IMR-90 (cell line): ENCODE results near the gene TMCC1. TPM values are rescaled to one million over a fixed set of nuclear protein-coding genes. Genes with fewer than 3 reads are reported as not detected.

Experiments
- ATAC-seq: fragments of 200-7000 bp; cut with Tn5 transposase; 2 replicates; pipeline ENCODE4 v1.9.1; 2020; ENCODE audit warnings: low read depth, mild to moderate bottlenecking, moderate library complexity
- BruUV-seq: library from RNA; stranded (reverse); fragments of 400-500 nt; replicated peaks from 2 replicates; lab custom pipeline; 2021; lab: Mats Ljungman, UMichigan
- CTCF ChIA-PET: fragments of 300-600 bp; formaldehyde crosslinking; extraction: SDS; loops from one replicate; lab custom pipeline; 2021; ENCODE audit warnings: antibody characterized with exemption; lab: Yijun Ruan, JAX
- POLR2A ChIA-PET: fragments of 300-600 bp; sonication (Branson Sonifier 250); formaldehyde crosslinking; loops from one replicate; lab custom pipeline; 2022; ENCODE audit warnings: antibody characterized with exemption; ENCODE audit not compliant: unreplicated experiment; lab: Charles Lee
- DNase-seq: peaks from one replicate; pipeline ENCODE4 v3.0.0; 2013
- H2AFZ ChIP-seq: replicated peaks from 2 replicates; pipeline ENCODE3; 2013; ENCODE audit warnings: low read length, mild to moderate bottlenecking; ENCODE audit not compliant: poor library complexity
- H2AK5ac ChIP-seq: 2 replicates; pipeline ENCODE4 v1.6.1; 2013; ENCODE audit warnings: low read depth, low read length, inconsistent platforms
- H2AK9ac ChIP-seq: replicated peaks from 2 replicates; pipeline ENCODE3; 2013; ENCODE audit warnings: mild to moderate bottlenecking, low read depth, low read length, moderate library complexity; ENCODE audit not compliant: poor library complexity
- H2BK120ac ChIP-seq: 2 replicates; pipeline ENCODE4 v1.6.1; 2013; ENCODE audit warnings: low read depth, low read length, inconsistent platforms
- H2BK15ac ChIP-seq: 3 replicates; pipeline ENCODE4 v1.6.1; 2013; ENCODE audit warnings: low read depth, low read length, inconsistent platforms
- H2BK20ac ChIP-seq: 2 replicates; pipeline ENCODE4 v1.6.1; 2013; ENCODE audit warnings: low read depth, mild to moderate bottlenecking, inconsistent platforms, low read length, moderate library complexity
- H2BK5ac ChIP-seq: 2 replicates; pipeline ENCODE4 v1.6.1; 2013; ENCODE audit warnings: mild to moderate bottlenecking, low read depth, low read length, inconsistent platforms; ENCODE audit not compliant: poor library complexity, severe bottlenecking
- H3K14ac ChIP-seq: replicated peaks from 2 replicates; pipeline ENCODE4 v1.6.1; 2013; ENCODE audit warnings: low read depth, low read length, inconsistent platforms
- H3K18ac ChIP-seq: 2 replicates; pipeline ENCODE4 v1.6.1; 2013; ENCODE audit warnings: low read depth, low read length, control low read depth
- H3K23ac ChIP-seq: 2 replicates; pipeline ENCODE4 v1.6.1; 2013; ENCODE audit warnings: low read depth, low read length, inconsistent platforms
- H3K27ac ChIP-seq: 2 replicates; pipeline ENCODE4 v1.5.1; 2013; ENCODE audit warnings: mild to moderate bottlenecking, control low read depth, low read length; ENCODE audit not compliant: insufficient read depth
- H3K27me3 ChIP-seq: 2 replicates; pipeline ENCODE4 v1.6.1; 2013; ENCODE audit warnings: low read length; ENCODE audit not compliant: control insufficient read depth, insufficient read depth
- H3K36me3 ChIP-seq: 2 replicates; pipeline ENCODE4 v1.6.1; 2013; ENCODE audit warnings: low read length, mixed read lengths; ENCODE audit not compliant: control insufficient read depth, insufficient read depth
- H3K4ac ChIP-seq: 2 replicates; pipeline ENCODE4 v1.6.1; 2013; ENCODE audit warnings: low read depth, low read length, inconsistent platforms
- H3K4me1 ChIP-seq: 2 replicates; pipeline ENCODE4 v1.6.1; 2013; ENCODE audit warnings: low read length, mixed read lengths; ENCODE audit not compliant: control insufficient read depth, insufficient read depth
- H3K4me2 ChIP-seq: 2 replicates; pipeline ENCODE4 v1.6.1; 2013; ENCODE audit warnings: low read depth, mild to moderate bottlenecking, control low read depth, low read length, moderate library complexity
- H3K4me3 ChIP-seq: 2 replicates; pipeline ENCODE4 v1.5.1; 2013; ENCODE audit warnings: low read depth, mild to moderate bottlenecking, control low read depth, low read length, moderate library complexity; ENCODE audit not compliant: insufficient read depth
- H3K56ac ChIP-seq: 2 replicates; pipeline ENCODE4 v1.6.1; 2013; ENCODE audit warnings: low read length, inconsistent platforms; ENCODE audit not compliant: insufficient read depth; ENCODE audit errors: extremely low read depth
- H3K79me1 ChIP-seq, 2 experiments: 2 replicates each; pipeline ENCODE4 v1.6.1; 2013; ENCODE audit warnings: low read length in 2 of 2, inconsistent platforms in 1 of 2, low read depth in 1 of 2
- H3K9ac ChIP-seq: 2 replicates; pipeline ENCODE4 v1.6.1; 2013; ENCODE audit warnings: low read depth, low read length, control low read depth
- H3K9me1 ChIP-seq: 2 replicates; pipeline ENCODE4 v1.6.1; 2013; ENCODE audit warnings: low read length, inconsistent platforms; ENCODE audit not compliant: insufficient read depth
- H3K9me3 ChIP-seq: 2 replicates; pipeline ENCODE4 v1.6.1; 2013; ENCODE audit warnings: low read length; ENCODE audit not compliant: control insufficient read depth, insufficient read depth
- H4K20me1 ChIP-seq: 2 replicates; pipeline ENCODE4 v1.6.1; 2013; ENCODE audit warnings: low read length, inconsistent platforms; ENCODE audit not compliant: insufficient read depth
- H4K5ac ChIP-seq: 2 replicates; pipeline ENCODE4 v1.6.1; 2013; ENCODE audit warnings: mild to moderate bottlenecking, low read depth, low read length, control low read depth
- H4K8ac ChIP-seq, 2 experiments: 2 replicates each; pipeline ENCODE4 v1.6.1; 2013; ENCODE audit warnings: low read depth in 2 of 2, low read length in 2 of 2, control low read depth in 1 of 2, inconsistent platforms in 1 of 2
- H4K91ac ChIP-seq: 2 replicates; pipeline ENCODE4 v1.6.1; 2013; ENCODE audit warnings: low read depth, low read length, inconsistent platforms; ENCODE audit not compliant: insufficient read depth
- CEBPB ChIP-seq: IDR thresholded peaks from 2 replicates; pipeline ENCODE4 v1.6.1; 2012; ENCODE audit warnings: low read depth, low read length, improper control_type of control experiment
- CTCF ChIP-seq: conservative IDR thresholded peaks from 2 replicates; pipeline ENCODE4 v1.5.1; 2012; ENCODE audit warnings: mild to moderate bottlenecking, low read depth, low read length, improper control_type of control experiment
- MAZ ChIP-seq: IDR thresholded peaks from 2 replicates; pipeline ENCODE4 v1.6.1; 2012; ENCODE audit warnings: low read depth, mild to moderate bottlenecking, low read length, improper control_type of control experiment, moderate library complexity, borderline replicate concordance
- NFE2L2 ChIP-seq: fragments of 150-350 bp; IDR thresholded peaks from 2 replicates; pipeline ENCODE4 v1.6.1; 2016; ENCODE audit warnings: low read depth, mild to moderate bottlenecking, low read length
- POLR2A ChIP-seq: IDR thresholded peaks from 2 replicates; pipeline ENCODE4 v1.6.1; 2012; ENCODE audit warnings: mild to moderate bottlenecking, low read depth, low read length
- RAD21 ChIP-seq: IDR thresholded peaks from 2 replicates; pipeline ENCODE4 v1.6.1; 2012; ENCODE audit warnings: low read length, improper control_type of control experiment
- SMC3 ChIP-seq: fragments of 150-350 bp; IDR thresholded peaks from 2 replicates; pipeline ENCODE4 v1.6.1; 2016; ENCODE audit warnings: low read depth, mild to moderate bottlenecking, antibody characterized with exemption, low read length, moderate library complexity
- WGBS, 2 experiments: methylation state at CpG; one replicate each; pipeline versions ENCODE4 v1.1.5 to v1.1.7; 2013; ENCODE audit warnings: missing lambda C conversion rate in 2 of 2; ENCODE audit not compliant: insufficient read length in 1 of 2; ENCODE audit errors: extremely low coverage in 2 of 2; 5-methylcytosine and 5-hydroxymethylcytosine counted together
- dilution Hi-C: fragments of 300-500 bp; cut with HindIII; formaldehyde crosslinking; loops from one replicate; pipeline ENCODE4 v1.14.3; 2018; ENCODE audit warnings: low sequenced_read_pairs; ENCODE audit not compliant: unreplicated experiment
- in situ Hi-C: fragments of 300-500 bp; cut with MboI; formaldehyde crosslinking; loops from 3 replicates; pipeline ENCODE4 v1.14.3; 2019; ENCODE audit warnings: low sequenced_read_pairs, inconsistent platforms, mixed read lengths
- intact Hi-C: fragments of 100-400 bp; cut with micrococcal nuclease; formaldehyde crosslinking; loops from 2 replicates; pipeline ENCODE4 v1.10.0; 2022
- polyA plus RNA-seq, 3 experiments: library from polyadenylated mRNA; depleted of rRNA; stranded (reverse); fragments of >200 nt; gene quantifications; 2 replicates each; pipeline ENCODE4 v1.2.3, GENCODE V29; 2012; ENCODE audit warnings: low replicate concordance in 1 of 3
- total RNA-seq: library from RNA; depleted of rRNA; stranded (reverse); fragments of >200 nt; gene quantifications from 2 replicates; pipeline ENCODE4 v1.2.3, GENCODE V29; 2012

TMCC1 gene
- total and polyA plus RNA-seq, 2 of the 4 experiments (the other 2 are of a cell fraction): 5.0 to 7.3 TPM

GRCh38 chr3:129627350-129628168 lies 266.0 kb downstream of the TMCC1 start:
- Histone ChIP-seq H3K36me3 (no peaks in the 10 kb centered on the region), H2AK5ac (peak overlapping the region; percentile 89), H3K18ac (peak overlapping the region; percentile 78), H3K27ac (peak overlapping the region; percentile 88), H3K9ac (peak overlapping the region; percentile 71), H3K56ac (peak overlapping the region; percentile 42), H3K4me1 (peaks cover 20% of the 10 kb centered on the region), H3K14ac (peak overlapping the region; percentile 95), H3K4ac (peak overlapping the region; percentile 97), H2AK9ac (peak overlapping the region; percentile 97), H4K8ac (peak overlapping the region; percentile 95), H3K9me1 (peaks cover 11% of the 10 kb centered on the region), H3K79me1 (peaks cover 0 to 8% of the 10 kb centered on the region in 2 experiments; a peak in 1 of 4 replicates), H4K20me1 (no peaks in the 10 kb centered on the region), H3K4me3 (peak overlapping the region; percentile 29), H3K4me2 (peak overlapping the region; percentile 72), H2BK15ac (peak overlapping the region; percentile 62; the same call in 1 of the 3 replicates), H2BK20ac (peak overlapping the region; percentile 71), H2AFZ (peak overlapping the region; percentile 93), H4K91ac (peak overlapping the region; percentile 54), H2BK5ac (peak overlapping the region; percentile 79), H3K27me3 (no peaks in the 10 kb centered on the region), H2BK120ac (peak overlapping the region; percentile 65), H3K23ac (peak overlapping the region; percentile 92), H4K5ac (peak overlapping the region; percentile 92), H3K9me3 (no peaks in the 10 kb centered on the region)
- 14% methylated on average over 14 of the region's 38 CpGs; no CpG with 5 or more reads in 1 of the 2 experiments for WGBS, 2 experiments
- intact Hi-C loops: loop anchor here (1.0 to 10.0 kb wide), 3 partner anchors 202 to 377 kb away; no protein-coding TSS in a partner anchor
- peak; percentile 85 for TF ChIP-seq CEBPB
- peak; percentile 74 for TF ChIP-seq CTCF
- peak; percentile 89 for TF ChIP-seq RAD21
- TF ChIP-seq SMC3: peak; percentile 68
- TF ChIP-seq NFE2L2: no peak
- TF ChIP-seq POLR2A: peak; percentile 46
- no peak for TF ChIP-seq MAZ
- DNase-seq (peak; percentile 75), ATAC-seq (peak; percentile 29)
- POLR2A ChIA-PET: interaction anchor here (0.7 kb wide), 1 partner anchor 468 kb away, joined by 4 read pairs; no protein-coding TSS in a partner anchor
- BruUV-seq: no TSS peak
- dilution Hi-C loops: no loop called here
- CTCF ChIA-PET: interaction anchor here (0.6 to 1.2 kb wide), 3 partner anchors 32 to 240 kb away, joined by 3 to 4 read pairs (median 3); no protein-coding TSS in a partner anchor
- in situ Hi-C loops: loop anchor here (25.0 kb wide), 1 partner anchor 460 kb away; the partner anchor contains the start of gene ALG1L2
